Endothelial cell of hepatic sinusoid (primary cell): ENCODE results near the gene CACNA1C.
"Not testable (repeated sequence)": the region's sequence is repeated elsewhere in the genome, so short reads cannot be mapped to it uniquely, and the experiment has no call there.

Experiments used
- in situ Hi-C: cut with HindIII; loops from 2 replicates; pipeline ENCODE4 v1.10.0; 2017; ENCODE audit warnings: low sequenced_read_pairs

CACNA1C gene

DNA sequence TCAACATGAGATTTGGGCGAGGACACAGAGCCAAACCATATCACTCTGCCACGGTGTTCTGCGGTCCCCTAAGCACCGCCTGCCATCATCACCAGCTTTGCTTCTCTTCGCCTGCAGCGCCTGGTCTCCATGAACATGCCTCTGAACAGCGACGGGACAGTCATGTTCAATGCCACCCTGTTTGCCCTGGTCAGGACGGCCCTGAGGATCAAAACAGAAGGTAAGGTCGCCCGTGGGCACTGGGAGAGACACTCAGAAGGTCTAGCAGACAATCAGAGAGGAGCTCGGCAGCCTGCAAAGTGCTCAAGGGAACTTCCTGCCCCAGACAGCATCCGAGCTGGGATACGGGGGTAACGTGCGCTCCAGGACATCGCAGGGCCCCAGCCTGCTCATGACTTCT lies 616.0 kb downstream of the CACNA1C start:
- in situ Hi-C loops: no loop called here

DNA sequence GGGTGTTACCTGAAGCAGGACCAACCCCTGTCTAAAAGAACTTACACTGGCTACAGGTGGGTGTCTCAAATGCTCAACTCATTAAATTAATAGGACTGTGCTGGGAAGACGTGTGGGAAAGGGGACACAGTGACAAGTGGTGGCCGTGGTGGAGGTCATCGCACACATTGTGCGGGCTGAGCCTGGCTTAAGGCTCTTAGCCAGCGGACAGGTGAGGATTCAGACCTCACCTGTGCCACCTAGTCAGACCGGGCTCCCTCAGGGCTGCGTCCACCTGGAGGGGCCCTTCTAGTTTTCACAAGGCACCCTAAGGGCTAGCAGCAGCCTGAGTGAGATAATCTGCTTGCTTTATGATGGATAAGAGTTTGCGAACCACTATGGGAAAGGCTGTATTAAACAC lies 616.8 kb downstream of the CACNA1C start:
- in situ Hi-C loops: no loop called here

DNA sequence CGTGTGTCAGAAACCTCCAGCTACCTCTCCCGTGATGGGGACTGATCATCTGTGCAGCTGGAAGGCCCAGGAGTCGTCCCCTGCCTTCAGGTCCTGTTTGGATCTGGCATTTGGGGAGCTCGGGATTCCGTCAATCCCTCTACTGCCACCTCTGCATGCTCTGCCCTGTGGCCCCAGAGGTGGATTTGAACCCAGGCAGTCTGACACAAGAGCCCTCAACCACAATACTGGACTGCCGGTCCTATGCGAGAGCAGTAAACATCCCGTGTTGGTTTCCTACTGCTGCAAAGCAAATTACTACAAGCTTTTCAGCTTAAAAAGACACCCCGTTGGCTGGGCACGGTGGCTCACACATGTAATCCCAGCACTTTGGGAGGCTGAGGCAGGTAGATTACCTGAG lies 620.1 kb downstream of the CACNA1C start:
- in situ Hi-C loops: no loop called here

DNA sequence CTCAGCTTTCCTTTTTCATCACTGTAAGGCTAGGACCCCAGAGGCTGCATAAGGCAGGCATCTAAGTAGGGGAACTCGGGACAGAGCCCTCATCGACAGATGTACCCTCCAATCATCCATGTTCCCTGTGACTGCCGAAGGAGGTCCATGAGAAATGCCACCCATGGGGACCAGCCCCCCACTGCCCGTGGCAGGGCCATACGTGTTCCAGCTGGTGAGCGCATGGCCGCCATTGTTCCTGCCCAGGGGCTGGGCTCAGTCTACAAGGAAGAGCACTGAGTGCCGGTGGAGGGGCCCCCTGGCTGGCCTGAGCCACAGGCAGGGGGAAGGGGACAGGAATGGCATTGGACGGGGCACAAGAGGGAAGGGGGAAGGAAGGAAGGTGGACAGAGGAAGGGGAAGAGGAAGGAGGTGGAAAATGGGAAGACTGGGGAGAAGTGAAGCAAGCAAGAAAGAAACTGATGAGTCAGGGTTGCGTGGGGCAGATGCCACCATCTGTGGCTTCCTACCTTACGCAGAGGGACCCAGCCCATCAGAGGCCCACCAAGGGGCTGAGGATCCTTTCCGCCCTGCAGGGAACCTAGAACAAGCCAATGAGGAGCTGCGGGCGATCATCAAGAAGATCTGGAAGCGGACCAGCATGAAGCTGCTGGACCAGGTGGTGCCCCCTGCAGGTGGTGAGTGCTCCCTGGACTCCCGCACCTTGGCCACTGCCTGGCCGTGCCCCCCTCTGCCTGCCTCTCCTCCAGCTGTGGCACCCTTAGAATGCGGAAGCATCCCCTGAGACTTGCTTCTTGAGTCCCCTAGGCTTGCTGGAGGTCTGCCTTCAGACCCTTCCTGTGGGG lies 621.4 kb downstream of the CACNA1C start:
- in situ Hi-C loops: no loop called here

DNA sequence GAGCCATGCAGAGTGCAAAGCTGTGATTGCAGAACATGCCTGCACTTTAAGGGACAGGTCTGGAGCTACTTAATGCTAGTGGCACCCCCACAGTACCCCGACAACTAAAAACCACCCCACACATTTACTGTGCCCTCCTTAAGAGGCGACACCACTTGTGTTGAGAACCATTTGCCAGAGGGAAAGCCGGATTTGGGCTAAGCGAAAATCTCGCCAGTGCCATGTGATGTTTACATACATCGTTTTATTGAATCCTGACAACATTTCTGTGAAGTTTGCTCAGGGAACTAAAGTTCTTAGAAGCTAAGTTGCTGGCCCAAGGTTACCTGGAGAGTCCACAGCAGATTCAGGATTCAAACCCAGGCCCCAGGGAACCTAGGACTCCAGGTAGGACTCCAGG lies 623.0 kb downstream of the CACNA1C start:
- in situ Hi-C loops: no loop called here

DNA sequence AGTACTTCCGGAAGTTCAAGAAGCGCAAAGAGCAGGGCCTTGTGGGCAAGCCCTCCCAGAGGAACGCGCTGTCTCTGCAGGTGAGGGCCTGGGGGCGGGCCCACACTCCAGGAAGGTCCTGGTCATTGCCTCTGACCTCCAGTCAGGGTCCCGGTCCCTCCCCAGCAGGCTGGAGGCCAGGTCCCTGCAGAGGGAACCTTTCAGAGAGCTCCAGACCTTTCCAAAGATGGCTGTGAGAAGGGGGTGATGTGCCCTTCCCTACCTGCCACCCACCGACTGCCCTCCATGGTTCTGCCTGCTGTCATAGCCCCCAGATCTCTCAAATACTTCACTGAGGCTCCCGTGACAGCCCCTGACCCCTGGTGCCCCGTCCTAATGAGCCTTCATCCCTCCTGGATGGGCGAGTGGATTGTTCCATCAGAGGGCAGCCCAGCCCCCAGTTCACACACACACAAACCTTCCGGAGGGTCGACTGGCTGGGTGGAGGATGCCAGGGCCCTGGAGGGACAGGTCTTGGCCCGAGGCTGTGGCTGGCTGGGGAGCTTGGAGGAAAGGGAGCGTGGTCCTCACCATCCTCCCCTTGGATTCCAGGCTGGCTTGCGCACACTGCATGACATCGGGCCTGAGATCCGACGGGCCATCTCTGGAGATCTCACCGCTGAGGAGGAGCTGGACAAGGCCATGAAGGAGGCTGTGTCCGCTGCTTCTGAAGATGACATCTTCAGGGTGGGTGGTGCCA lies 624.5 kb downstream of the CACNA1C start:
- in situ Hi-C loops: no loop called here

DNA sequence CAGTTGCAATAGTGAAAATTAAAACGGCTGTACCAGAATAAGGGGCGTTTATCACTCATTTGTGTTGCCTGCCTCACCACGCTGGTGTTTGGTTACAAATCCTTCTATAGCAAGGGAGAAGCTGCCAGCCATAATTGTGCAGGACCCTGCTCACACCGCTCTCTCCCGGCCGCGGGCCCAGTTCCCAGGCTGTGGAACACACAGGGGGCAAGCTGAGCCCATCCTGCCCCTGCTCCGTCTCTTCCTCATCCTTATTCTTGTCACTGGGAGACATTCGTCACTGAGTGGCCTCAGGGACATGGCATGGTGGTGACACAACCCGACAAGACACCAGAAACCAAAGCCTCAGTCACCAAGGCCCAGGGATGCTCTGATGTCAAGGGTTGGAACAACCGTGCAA lies 625.6 kb downstream of the CACNA1C start:
- in situ Hi-C loops: no loop called here

DNA sequence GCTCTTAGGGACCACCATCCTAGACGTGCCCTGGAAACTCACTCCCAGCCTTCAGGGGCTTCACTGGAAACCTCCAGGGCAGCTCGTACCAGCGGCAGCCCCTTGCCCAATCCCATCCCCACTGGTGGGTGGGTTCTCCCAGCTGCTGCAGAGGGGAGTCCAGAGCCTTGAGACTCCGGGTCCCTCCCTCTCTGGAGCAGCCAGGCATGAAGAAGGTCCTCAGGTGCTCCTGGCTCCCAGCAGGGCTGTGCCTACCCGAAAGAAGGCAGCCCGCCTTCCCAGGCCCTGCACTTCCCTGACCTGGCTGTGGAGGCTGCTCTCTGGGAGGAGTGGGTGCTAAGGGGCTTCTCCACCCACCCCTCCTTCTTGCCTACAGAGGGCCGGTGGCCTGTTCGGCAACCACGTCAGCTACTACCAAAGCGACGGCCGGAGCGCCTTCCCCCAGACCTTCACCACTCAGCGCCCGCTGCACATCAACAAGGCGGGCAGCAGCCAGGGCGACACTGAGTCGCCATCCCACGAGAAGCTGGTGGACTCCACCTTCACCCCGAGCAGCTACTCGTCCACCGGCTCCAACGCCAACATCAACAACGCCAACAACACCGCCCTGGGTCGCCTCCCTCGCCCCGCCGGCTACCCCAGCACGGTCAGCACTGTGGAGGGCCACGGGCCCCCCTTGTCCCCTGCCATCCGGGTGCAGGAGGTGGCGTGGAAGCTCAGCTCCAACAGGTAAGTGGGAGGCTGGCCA lies 626.5 kb downstream of the CACNA1C start:
- in situ Hi-C loops: no loop called here

DNA sequence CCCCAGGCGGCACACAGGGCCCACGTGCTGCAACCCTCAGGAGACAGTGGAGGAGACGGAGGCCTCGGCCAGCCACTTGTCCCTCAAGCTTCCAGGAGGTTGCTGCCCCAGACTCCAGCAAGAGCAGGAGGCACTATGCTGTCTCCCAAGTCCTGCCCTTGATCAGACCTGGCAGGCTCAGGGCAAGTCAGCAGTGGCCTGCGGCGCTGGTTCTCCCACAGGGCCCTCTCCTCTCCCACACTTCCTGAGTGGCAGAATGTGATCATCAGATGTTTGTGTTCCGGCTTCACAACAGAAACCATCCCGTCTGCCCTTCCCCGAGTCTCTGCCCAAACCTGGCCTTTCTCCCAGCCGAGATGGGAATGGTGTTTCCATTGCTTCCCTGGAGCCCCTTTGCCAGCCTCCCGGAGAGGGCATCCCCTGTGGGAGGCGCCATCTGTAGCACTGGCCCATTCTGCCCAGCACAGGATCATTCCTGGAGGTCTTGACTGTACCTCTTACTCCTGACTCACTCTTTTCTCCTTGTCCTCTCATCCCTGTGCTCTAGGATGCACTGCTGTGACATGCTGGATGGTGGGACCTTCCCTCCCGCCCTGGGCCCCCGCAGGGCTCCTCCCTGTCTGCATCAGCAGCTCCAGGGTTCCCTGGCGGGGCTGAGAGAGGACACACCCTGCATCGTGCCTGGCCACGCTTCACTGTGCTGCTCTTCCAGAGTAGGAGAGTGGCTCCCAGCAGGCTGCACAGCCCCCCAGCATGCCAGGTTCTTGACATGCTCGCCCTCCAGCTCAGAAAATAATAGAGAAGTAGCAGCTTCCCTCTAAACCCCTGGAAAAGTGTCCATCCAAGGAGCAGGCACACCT lies 627.3 kb downstream of the CACNA1C start:
- in situ Hi-C loops: no loop called here

DNA sequence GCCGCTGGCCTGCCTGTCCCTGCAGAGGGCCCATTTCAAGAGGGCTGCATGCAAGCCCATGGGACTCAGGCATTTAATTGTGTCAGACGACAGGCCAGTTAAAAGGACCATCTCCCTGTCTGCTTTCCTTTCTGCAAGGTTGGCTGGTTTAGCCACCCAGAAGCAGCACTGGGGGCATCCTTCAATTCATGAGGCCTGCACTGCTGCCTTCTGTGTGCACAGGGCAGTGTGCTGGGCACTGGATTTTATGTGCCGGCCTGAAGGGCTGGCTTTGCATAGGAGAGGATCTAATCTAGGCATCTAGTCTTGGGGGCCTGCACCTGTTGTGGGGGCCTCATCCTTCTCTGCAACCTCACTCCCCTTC lies 627.9 kb downstream of the CACNA1C start:
- in situ Hi-C loops: no loop called here

DNA sequence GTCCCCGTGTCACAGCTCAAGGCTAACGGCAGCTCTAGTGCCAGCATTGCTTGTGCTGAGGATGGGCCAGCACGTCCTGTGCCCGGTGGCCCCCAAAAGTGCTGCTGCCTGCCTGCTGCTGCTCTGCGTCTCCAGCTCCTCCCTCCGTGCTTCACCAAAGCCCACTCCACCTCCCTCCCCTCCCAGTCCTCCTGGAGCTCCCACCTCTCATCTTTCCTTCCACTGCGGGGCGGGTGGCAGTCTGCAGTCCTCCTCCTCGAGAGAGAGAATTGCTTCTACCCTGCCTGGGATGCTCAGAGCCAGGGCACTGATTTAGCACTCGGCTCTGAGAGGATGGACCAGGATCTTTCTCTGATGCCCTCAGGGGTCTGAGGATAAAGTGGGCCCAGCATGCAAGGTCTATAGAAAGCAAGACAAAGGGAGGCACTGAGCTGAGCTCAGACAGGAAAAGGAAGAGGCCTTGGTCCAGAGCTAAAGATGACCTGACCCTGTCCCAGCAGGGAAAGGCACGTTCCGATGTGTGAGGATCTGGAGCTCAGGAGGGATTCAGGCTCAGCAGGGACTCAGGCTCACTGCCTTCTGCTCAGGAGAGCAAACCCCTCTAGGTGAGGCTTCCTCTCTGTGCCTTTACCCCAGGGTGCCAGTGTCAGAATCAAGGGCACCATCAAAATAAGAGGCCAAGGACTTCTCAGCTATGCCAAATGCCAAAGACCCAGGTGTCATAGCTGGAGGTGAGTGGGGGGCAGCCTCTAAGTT lies 628.8 kb downstream of the CACNA1C start:
- in situ Hi-C loops: no loop called here

DNA sequence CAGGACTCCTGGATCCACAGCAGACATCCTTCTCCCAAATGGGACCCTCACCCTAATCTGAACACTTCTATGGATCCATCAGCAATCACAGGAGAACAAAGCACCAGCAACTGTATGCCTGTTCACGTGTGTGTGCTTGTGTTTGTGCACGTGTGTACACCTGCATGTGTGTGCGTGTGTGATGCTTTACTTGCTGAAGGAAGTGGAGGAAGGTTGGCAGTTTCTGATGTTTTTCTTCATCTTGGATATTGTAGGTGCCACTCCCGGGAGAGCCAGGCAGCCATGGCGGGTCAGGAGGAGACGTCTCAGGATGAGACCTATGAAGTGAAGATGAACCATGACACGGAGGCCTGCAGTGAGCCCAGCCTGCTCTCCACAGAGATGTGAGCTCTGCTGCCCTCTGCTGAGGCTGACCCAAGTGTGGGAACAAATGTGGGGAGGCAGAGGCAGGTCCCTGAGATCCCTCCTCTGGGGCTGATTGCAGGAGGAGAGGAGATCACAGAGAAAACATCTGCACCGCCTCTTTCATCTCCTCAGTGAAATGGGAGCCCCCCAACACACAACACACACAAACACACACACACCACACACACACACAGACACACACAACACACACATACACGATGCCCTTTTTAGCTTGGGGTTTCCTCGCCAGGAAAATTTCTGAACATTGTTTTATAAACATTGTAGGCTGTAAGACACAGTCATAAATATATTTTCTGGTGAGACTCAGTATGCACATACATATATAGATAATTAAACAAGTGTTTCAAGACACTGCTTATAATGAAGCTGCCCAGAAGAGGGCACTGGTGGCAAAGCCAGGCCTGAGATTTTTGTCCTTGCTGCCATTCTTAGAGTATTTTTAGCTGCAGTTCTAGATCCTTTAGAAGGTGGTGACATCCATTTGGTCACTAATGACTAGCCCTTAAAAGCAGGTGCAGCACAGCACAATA lies 629.8 kb downstream of the CACNA1C start:
- in situ Hi-C loops: no loop called here

DNA sequence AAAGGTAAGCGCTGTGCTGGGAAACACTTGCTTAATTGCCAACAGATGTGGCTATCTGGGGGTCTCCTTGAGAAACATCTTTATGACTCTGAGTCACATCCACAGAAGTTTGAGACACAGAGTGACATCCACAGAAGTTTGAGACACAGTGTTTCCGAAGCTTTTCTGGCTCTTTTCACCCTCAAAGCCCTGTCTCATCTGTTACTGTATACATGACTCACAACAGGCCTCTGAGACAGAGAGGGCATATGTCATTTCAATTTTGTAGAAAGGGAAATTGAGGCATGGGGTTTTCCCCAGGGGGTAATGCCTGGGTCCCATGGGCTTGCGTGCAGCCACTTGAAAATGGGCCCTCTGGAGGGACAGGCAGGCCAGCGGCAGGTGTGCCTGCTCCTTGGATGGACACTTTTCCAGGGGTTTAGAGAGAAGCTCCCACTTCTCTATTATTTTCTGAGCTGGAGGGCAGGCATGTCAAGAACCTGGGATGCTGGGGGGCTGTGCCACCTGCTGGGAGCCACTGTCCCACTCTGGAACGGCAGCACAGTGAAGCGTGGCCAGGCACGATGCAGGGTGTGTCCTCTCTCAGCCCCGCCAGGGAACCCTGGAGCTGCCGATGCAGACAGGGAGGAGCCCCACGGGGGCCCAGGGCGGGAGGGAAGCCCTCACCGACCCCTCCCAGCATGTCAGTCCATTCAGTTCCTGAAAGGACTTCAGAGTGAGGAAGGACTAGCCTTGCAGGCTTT lies 630.7 kb downstream of the CACNA1C start:
- in situ Hi-C loops: no loop called here

DNA sequence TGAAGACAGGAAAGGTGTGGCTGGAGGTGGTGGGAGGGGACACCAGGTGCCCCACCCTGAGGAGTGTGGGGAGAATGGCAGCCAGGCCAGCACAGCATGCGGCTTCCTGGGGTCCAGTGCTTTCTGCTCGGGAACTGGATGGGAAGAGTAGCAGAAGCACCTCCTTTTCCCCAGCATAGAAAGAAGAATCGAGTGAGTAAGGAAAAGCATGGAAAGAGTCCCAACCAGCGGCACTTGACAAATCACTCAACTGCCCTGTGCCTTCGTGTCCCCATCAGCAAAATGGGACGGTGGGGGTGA lies 631.2 kb downstream of the CACNA1C start:
- in situ Hi-C loops: not testable (repeated sequence)

DNA sequence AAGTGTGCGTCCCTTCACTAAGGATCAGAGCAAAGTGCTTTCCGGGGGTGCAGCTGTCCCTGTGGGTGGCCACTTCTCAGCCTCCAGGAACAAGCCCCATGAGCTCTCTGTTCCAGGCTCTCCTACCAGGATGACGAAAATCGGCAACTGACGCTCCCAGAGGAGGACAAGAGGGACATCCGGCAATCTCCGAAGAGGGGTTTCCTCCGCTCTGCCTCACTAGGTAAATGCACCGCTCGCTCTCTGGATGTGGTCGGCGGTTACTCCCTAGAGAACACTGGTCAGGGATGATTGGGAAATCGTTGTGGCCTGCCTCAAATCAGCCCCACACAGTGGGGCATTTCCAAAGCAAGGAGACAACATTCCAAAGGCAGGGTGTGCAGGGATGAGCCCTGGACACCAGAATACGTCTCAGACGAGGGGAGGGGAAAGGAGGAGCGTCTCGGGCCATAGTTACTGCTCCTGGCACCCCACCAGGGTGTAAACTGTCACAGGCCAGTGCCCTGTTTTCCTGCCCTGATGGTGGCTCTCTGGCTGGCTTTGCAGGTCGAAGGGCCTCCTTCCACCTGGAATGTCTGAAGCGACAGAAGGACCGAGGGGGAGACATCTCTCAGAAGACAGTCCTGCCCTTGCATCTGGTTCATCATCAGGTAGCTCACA lies 633.0 kb downstream of the CACNA1C start:
- in situ Hi-C loops: not testable (repeated sequence)

DNA sequence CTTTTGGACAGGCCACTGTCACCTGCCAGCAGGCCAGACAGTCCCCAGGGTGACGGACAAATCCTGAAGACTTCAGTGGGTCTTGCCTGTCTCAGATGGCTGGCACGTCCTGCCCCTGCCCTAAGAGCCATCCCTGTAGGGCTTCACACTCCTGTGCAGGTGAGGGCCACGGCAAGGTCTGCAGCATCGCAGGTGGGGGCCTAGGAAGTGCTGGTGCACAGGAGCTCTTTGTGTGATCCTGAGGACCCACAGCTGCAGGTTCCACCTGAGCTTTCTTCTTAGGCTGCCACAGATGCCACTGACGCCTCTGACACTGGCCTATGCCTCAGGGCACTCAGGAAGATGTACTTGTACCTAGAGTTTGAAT lies 633.5 kb downstream of the CACNA1C start:
- in situ Hi-C loops: no loop called here

DNA sequence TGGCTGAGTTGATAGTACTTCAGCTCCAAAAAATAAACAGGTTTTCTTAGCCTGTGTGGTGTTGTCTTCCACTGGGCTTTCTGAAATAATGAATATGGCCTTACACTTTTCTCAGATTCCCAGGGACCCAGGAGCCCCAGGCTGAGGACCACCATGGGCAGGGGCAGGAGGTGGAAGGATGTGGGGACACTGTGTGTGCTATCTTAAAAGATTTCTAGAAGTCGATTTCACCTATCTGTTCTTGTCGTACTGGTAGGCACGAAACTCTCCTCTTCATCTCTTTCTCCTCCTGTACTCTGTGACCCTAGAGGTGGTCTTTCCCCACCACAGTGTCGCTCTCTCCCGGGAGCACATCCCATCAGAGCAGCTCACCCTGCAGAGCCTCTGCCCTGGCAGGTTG lies 634.3 kb downstream of the CACNA1C start:
- in situ Hi-C loops: no loop called here

DNA sequence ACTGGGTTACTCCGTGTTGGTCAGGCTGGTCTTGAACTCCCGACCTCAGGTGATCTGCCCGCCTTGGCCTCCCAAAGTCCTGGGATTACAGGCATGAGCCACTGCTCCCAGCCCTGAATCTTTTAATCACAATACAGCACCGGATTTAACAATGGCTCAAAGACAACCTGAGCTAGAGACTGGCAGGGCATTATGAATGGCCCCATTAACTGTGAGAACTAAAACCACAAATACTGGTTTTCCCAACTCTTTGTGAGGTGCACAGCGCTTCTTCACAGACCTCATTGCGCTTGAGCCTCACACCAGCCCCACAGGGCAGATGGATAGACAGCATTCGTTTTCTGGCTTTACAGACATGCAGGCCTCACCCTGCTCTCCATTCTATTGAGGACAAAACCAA lies 634.9 kb downstream of the CACNA1C start:
- in situ Hi-C loops: no loop called here
